HG03064 (cell line): ENCODE data around the gene COL9A3.

Source experiments
- ATAC-seq: cut with Tn5 transposase; IDR thresholded peaks from one replicate; pipeline ENCODE4 v1.9.1; 2021; ENCODE audit warnings: low read depth; ENCODE audit not compliant: unreplicated experiment

COL9A3 gene

DNA sequence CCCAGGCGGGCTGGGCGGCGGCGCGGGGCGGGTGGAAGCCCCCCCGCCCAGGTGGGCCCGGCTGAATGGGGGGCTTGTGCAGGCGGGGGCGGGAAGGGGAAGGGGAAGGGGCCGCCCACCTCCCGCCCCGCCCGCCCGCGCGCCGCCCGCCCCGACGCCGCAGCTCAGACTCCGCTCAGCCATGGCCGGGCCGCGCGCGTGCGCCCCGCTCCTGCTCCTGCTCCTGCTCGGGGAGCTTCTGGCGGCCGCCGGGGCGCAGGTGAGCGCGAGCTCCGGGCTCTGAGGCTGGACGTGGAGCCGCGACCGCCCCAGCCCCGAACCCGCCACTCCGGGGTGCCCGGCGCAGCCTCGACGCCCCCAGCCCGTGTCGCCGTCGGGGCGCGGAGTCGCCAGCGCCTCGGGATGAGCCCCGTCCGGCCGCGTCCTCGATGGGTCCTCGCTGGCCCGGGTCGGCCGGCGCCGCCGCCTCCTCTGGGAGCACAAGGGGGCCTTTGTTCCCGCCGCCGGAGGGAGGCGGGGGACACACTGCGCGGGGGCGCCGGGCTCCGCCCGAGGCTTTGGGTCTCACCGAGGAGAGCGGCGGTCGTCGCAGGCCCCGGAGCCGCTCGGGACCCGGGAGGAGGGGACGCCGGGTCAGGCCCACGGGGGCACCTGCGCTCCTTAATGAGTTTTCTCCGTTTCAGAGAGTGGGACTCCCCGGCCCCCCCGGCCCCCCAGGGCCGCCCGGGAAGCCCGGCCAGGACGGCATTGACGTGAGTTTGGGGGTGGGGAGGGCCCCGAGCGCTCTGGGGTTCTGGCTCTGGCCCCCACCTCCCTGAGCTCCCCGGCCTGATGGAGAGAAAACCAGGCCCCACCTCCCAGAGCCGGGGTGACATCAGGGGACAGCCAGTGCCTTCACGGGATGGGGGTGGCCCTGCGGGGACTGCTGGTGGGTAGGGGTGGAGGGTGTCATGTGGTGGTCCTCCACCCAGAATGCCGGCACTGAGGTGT is at the start of gene COL9A3:
COL9A3 (plus strand) TSS at position 167 of the 990 bp plus-strand sequence; CDS start at position 182, 15 bp downstream.
- no peak for ATAC-seq

- ATAC-seq = no peak
Measured at GRCh38 chr20:62768234-62768546, 48.7 kb upstream of the COL9A3 start.

DNA sequence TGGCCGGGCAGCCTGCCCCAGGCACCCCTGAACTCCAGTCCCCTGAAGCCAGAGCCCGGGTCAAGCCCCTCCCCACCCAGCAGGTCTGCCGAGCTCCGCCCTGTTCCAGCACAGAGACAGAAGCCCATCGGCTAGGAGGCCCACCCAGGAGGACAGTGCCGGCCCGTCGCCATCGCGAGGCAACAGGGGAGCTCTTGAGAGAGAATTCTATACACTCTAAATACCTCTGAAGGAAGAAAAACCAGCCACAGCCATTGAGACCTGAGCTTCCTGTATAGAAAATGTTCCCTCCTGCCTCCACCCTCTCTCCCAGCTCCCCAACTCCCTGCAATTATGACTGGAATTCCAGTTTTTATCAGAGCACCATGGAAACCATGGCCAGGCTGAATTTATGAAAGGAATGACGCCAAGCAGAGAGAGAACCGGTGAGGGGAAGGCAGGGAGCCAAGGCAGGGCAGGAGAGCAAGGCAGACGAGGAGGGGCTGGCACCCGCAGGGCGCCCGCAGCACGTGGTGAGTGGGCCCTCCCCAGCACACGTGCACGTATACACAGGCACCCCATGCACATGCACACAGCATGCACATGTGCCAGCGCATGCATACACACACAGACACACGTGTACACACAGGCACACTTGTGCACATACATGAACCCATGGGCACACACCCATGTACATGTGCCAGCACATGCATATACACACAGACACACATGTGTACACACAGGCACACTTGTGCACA is 48.1 kb upstream of the COL9A3 start:
- no peak for ATAC-seq

GRCh38 chr20:62769346-62770071 is 47.3 kb upstream of the COL9A3 start:
- ATAC-seq = no peak

DNA sequence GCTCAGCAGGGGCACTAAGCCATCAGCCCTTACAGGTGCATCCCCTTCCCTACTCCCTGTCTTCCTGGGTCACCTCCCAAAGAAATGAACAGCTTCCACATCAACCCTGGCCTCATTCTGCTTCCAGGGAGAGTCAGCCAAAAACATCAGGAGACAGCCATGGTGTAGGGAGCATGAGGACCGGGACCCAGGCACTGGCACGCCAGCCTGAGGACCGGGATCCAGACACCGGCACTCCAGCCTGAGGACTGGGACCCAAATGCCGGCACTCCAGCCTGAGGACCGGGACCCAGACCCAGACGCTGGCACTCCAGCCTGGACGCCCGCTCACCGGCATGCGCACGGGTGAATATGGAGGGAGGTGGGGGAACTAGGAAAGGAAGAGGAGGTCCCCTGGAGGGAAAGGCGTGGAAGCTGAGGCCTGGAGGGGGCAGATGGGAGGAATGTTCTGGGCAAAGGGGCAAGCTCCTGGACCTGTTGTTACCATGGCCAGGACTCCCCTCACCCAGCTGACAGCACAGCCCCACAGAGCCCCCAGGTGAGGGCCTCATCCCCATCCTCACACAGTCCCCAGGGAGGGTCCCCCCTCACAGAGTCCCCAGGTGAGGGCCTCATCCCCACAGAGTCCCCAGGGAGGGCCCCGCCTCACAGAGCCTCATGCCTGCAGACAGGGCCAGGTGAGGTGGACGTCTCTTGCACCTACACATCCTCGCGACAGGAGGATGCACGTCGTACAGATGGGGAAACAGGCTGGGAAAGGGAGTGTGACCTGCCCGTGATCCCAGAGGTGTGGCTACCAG is 46.5 kb upstream of the COL9A3 start:
- ATAC-seq = no peak

- no peak for ATAC-seq
Measured at GRCh38 chr20:62770916-62771315, 45.9 kb upstream of the COL9A3 start.

GRCh38 chr20:62771396-62772102 is 45.3 kb upstream of the COL9A3 start:
- ATAC-seq = no peak

GRCh38 chr20:62772103-62772611 is 44.7 kb upstream of the COL9A3 start:
- ATAC-seq = no peak

DNA sequence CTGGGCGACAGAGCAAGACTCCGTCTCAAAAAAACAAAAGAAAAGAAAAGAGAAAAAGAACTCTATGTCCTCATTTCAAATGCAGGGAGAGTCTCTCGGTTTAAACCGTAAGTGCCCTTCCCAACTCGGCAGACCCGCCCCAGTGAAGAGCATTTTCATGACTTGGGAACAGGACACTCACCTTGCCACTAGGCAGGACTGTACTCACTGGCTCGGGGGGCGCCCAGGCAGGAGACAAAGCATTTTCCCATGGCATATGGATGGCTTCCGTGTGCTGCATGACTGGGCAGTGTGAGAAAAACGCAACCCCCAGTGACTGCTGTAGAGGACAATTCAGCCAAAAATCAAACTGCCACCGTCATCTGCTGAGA is 44.2 kb upstream of the COL9A3 start:
- ATAC-seq = no peak

DNA sequence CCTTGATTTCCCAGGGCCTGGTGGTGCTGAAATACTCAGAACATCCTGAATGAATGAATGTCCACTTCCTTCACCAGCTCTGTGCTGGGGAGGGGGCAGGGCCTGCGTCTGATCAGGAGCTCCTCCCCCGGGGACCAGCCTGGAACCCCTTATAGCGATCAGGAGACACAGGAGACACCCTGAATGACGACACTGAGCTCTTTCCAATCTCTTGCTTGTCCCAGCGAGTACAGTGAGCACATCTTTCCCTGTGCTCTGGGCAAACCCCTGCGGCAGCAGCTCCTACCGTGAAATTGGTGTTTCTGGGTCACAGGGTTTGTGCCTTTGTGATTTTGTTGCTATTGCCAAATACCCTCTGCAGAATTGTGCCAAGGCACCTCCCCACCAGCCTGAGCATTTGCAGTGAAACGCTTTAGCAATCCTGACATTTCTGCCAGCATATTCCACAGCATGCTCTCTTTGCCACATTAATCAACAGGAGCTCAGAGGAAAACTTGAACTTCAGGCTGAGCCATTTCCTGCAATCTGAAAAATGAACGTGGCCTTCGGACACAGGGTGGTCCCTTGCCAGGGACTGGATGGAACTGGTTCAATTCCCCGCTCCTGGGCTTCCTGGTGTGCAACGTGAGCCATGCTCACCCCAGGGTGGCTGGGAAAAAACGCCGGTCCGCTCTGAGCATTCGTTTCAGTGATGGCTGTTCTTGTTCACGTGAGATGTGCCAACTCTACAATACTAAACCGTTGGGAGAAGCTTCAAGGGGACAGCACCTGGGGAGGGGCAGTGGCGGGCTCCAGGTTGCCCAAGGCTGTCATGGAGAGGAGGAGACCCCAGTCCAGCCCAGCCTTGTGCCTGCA is 43.6 kb upstream of the COL9A3 start:
- ATAC-seq = no peak

- no peak for ATAC-seq
Measured at GRCh38 chr20:62773845-62774714, 42.8 kb upstream of the COL9A3 start.

GRCh38 chr20:62774762-62775161 is 42.1 kb upstream of the COL9A3 start:
- no peak for ATAC-seq

DNA sequence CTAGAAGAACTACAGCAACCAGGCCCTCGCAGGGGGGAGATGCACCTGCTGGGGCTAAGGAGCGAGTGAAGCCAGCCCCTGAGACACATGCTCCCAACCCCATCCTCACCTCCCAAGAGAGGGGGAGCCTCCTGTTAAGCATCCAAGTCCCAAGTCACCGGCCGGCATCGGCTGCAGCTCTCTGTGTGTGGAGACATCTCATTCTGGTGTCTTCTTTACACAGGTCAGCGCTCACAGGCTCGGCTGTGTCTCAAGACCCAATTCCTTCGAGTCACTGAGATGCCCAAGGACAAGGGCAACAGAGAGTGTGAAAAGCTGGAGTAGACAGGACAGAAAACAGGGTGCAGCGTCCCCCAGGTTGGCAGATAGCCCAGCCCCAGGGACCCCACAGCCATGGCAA is 41.6 kb upstream of the COL9A3 start:
- no peak for ATAC-seq

- no peak for ATAC-seq
Measured at GRCh38 chr20:62776035-62776691, 40.7 kb upstream of the COL9A3 start.

GRCh38 chr20:62776692-62777527 is 39.9 kb upstream of the COL9A3 start:
- no peak for ATAC-seq

DNA sequence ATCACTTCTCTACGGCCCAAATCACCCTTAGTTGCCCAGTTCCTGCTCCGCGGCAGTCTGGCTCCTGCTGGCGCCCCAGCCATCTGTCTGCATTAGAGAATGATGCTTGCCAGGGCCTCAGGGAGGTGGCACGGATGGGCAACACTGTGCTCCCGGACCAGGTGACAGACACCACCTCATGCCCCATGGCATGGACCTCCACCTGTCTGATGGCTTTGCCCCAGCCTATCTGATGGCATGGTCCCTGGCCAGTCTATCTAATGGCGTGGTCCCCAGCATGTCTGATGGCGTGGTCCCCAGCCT is 39.4 kb upstream of the COL9A3 start:
- ATAC-seq = no peak
